Esophagus muscularis mucosa (tissue), 3 donors: ENCODE measurements around the gene CNGA1.

Experiments used
- CTCF ChIP-seq, 3 experiments: fragments of 200-600 bp in 2 of 3; fragments of 450-650 bp in 1 of 3; sonication (generic) in 2 of 3; IDR thresholded peaks; one replicate each; pipeline ENCODE4 v1.5.1; 2017 to 2019; ENCODE audit warnings: antibody characterized with exemption in 3 of 3, mild to moderate bottlenecking in 2 of 3, moderate library complexity in 1 of 3
- POLR2A ChIP-seq: fragments of 450-650 bp; IDR thresholded peaks from one replicate; pipeline ENCODE4 v1.6.1; 2017; ENCODE audit warnings: antibody characterized with exemption, moderate library complexity, mild to moderate bottlenecking, low read depth
- POLR2AphosphoS5 ChIP-seq, 2 donors: sonication (generic); formaldehyde crosslinking; IDR thresholded peaks; one replicate each; pipeline ENCODE4 v1.6.1; 2017; ENCODE audit warnings: antibody characterized with exemption in 2 of 2

- TF ChIP-seq CTCF (IDR thresholded peaks at IDR 0.05): no peak
- no peak for TF ChIP-seq POLR2A
- no peak for TF ChIP-seq POLR2AphosphoS5 (IDR thresholded peaks at IDR 0.05)
Observed at GRCh38 chr4:48041535-48042137, 25.2 kb upstream of the CNGA1 start.
